Measurements from ENCODE around the gene PGM3.
A peak's percentile ranks its signal among the peaks of the same experiment; 100 is the strongest.
"Not testable (repeated sequence)": the region's sequence is repeated elsewhere in the genome, so short reads cannot be mapped to it uniquely, and the experiment has no call there.

Gene PGM3

GRCh38 chr6:83192871-83193746 is at the start of gene PGM3, which contains the start of gene RWDD2A:
Gene PGM3, minus strand, starts transcription at chr6:83193265. Its CDS starts 2,253 bp downstream, at chr6:83191012.
Gene RWDD2A, plus strand, starts transcription at chr6:83193357. Its CDS starts 1,095 bp downstream, at chr6:83194452.
- peak; percentile 88 for DNase-seq

GRCh38 chr6:83231146-83231545 is 38.1 kb upstream of the PGM3 start:
- DNase-seq: no peak

- DNase-seq: no peak
Observed at GRCh38 chr6:83226517-83226916, 33.5 kb upstream of the PGM3 start.

GRCh38 chr6:83221889-83222479 is 28.9 kb upstream of the PGM3 start:
- no peak for DNase-seq

GRCh38 chr6:83221276-83221675 is 28.2 kb upstream of the PGM3 start:
- no peak for DNase-seq

GRCh38 chr6:83220121-83220520 is 27.1 kb upstream of the PGM3 start:
- DNase-seq: no peak

GRCh38 chr6:83218646-83219045 is 25.6 kb upstream of the PGM3 start:
- no peak for DNase-seq

GRCh38 chr6:83216806-83217205 is 23.7 kb upstream of the PGM3 start:
- DNase-seq: no peak

- no peak for DNase-seq
Observed at GRCh38 chr6:83215131-83216047, 22.3 kb upstream of the PGM3 start.

- no peak for DNase-seq
Observed at GRCh38 chr6:83202031-83202430, 9.0 kb upstream of the PGM3 start.

- DNase-seq: no peak
Observed at GRCh38 chr6:83199863-83200225, 6.8 kb upstream of the PGM3 start.

- no peak for DNase-seq
Observed at GRCh38 chr6:83199173-83199862, 6.3 kb upstream of the PGM3 start.

GRCh38 chr6:83198486-83199172 is 5.6 kb upstream of the PGM3 start:
- no peak for DNase-seq

GRCh38 chr6:83193747-83194566 is 892 bp upstream of the PGM3 start:
- DNase-seq: peak; percentile 36

- no peak for DNase-seq
Observed at GRCh38 chr6:83192456-83192855, 609 bp downstream of the PGM3 start.

GRCh38 chr6:83191974-83192373 is 1.1 kb downstream of the PGM3 start:
- DNase-seq: not testable (repeated sequence)

GRCh38 chr6:83190626-83191025 is 2.4 kb downstream of the PGM3 start:
- no peak for DNase-seq

GRCh38 chr6:83188501-83188900 is 4.6 kb downstream of the PGM3 start:
- DNase-seq: no peak

GRCh38 chr6:83185096-83185495 is 8.0 kb downstream of the PGM3 start:
- DNase-seq: no peak

- no peak for DNase-seq
Observed at GRCh38 chr6:83183082-83183828, 9.8 kb downstream of the PGM3 start.
